Kidney epithelial cell (primary cell): ENCODE measurements around the gene ABHD4. TPM values are rescaled to one million over a fixed set of nuclear protein-coding genes. Genes with fewer than 3 reads are reported as not detected.
"Not testable (repeated sequence)": the region's sequence is repeated elsewhere in the genome, so short reads cannot be mapped to it uniquely, and the experiment has no call there.

ENCODE experiments used
- DNase-seq: peaks from one replicate; pipeline ENCODE4 v3.0.0-alpha.2; 2010; ENCODE audit warnings: low read depth
- H3K27me3 ChIP-seq: 2 replicates; pipeline ENCODE4 v1.6.0; 2011; ENCODE audit warnings: low read length; ENCODE audit not compliant: control insufficient read depth, insufficient read depth
- H3K36me3 ChIP-seq: 2 replicates; pipeline ENCODE4 v1.5.1; 2011; ENCODE audit warnings: low read length; ENCODE audit not compliant: control insufficient read depth, insufficient read depth
- H3K4me3 ChIP-seq: 2 replicates; pipeline ENCODE4 v1.5.1; 2011; ENCODE audit warnings: low read depth, mild to moderate bottlenecking, control low read depth, low read length
- CTCF ChIP-seq: IDR thresholded peaks from 2 replicates; pipeline ENCODE4 v1.5.1; 2011; ENCODE audit warnings: mild to moderate bottlenecking, moderate library complexity, low read length, control low read depth, inconsistent platforms; ENCODE audit not compliant: insufficient read depth, poor library complexity, severe bottlenecking
- total RNA-seq: library from RNA; depleted of rRNA; stranded (reverse); fragments of >200 nt; gene quantifications from 2 replicates; pipeline ENCODE4 v1.2.3, GENCODE V29; 2015

ABHD4 gene
- total RNA-seq, 1 donor from 2014 or later = 23.2 TPM

GRCh38 chr14:22607291-22607690 lies 9.2 kb downstream of the ABHD4 start:
- H3K36me3 ChIP-seq = peaks cover 12% of the 10 kb centered on the region
- H3K4me3 ChIP-seq = no peak overlapping the region
- H3K27me3 ChIP-seq = no peaks in the 10 kb centered on the region
- no peak for TF ChIP-seq CTCF
- DNase-seq = no peak

DNA sequence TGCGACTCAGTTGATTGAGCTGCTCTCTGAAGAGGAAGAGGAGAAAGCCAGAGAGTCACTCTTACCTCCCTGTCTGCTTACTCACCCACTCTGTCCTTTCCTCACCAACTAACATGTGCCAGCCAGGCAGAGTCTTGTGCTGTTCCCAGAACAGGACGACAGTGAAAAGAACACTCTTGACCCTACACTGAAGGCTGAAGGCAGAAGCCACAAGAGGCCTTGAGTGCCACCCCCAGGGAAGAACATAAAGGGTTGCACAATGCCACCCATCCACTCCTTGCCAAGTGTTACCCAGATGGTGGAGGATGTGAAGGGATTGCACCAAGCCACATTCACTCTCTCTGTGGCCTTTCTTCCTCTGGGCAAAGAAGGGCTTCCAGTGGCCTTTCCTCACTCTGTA lies 12.8 kb downstream of the ABHD4 start:
- H3K36me3 ChIP-seq = peaks cover 9% of the 10 kb centered on the region
- no peak for TF ChIP-seq CTCF
- no peak for DNase-seq
- H3K27me3 ChIP-seq = no peaks in the 10 kb centered on the region
- no peak overlapping the region for H3K4me3 ChIP-seq

GRCh38 chr14:22613106-22613695 lies 15.1 kb downstream of the ABHD4 start:
- H3K27me3 ChIP-seq = no peaks in the 10 kb centered on the region
- H3K4me3 ChIP-seq = no peak overlapping the region
- H3K36me3 ChIP-seq = peaks cover 5% of the 10 kb centered on the region
- TF ChIP-seq CTCF = peak; percentile 33
- DNase-seq = no peak

GRCh38 chr14:22613736-22614239 lies 15.7 kb downstream of the ABHD4 start:
- Histone ChIP-seq H3K36me3 (peaks cover 5% of the 10 kb centered on the region), H3K4me3 (no peak overlapping the region), H3K27me3 (no peaks in the 10 kb centered on the region)
- no peak for TF ChIP-seq CTCF
- DNase-seq = no peak

DNA sequence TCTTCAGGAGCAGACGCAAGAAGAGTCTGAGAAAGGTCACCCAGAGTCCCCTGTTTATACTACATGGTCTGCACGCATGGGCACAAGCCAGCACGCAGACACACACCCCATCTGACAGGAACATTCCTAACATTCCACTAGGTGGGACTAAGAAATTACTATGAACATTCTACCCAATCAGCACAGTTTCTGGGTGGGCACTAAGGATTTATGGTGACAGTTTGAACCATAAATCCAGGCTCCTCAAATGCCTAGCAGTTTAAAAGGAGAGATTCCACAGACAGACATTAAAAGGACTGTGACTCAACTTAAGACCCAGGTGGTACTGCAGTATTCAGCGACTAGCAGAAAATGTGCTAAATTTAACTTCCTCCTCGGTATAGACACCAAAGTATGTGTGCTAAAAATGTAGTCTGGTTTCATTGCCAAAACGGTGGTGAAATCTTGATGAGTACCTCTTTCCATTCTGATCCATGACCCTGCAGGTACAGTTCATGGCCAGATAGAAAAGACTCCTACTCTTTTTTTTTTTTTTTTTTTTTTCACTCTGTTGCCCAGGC lies 16.2 kb downstream of the ABHD4 start:
- TF ChIP-seq CTCF = no peak
- DNase-seq = peak; percentile 96

DNA sequence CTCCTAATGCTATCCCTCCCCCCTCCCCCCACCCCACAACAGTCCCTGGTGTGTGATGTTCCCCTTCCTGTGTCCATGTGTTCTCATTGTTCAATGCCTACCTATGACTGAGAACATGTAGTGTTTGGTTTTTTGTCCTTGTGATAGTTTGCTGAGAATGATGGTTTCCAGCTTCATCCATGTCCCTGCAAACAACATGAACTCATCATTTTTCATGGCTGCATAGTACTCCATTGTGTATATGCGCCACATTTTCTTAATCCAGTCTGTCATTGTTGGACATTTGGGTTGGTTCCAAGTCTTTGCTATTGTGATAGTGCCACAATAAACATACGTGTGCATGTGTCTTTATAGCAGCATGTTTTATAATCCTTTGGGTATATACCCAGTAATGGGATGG lies 17.7 kb downstream of the ABHD4 start:
- not testable (repeated sequence) for H3K27me3 ChIP-seq, DNase-seq, H3K36me3 ChIP-seq, H3K4me3 ChIP-seq

More for the DNA sequence above, 16.2 kb downstream of the ABHD4 start:
- Histone ChIP-seq H3K27me3 (no peaks in the 10 kb centered on the region), H3K4me3 (no peak overlapping the region), H3K36me3 (peaks cover 5% of the 10 kb centered on the region)
